Right lobe of liver (tissue), 6 donors: ENCODE data around the gene TTC19. TPM values are rescaled to one million over a fixed set of nuclear protein-coding genes. Genes with fewer than 3 reads are reported as not detected.

Experiments
- ATAC-seq, 4 donors: fragments of 200-7000 bp; cut with Tn5 transposase; one replicate each; pipeline ENCODE4 v1.9.1; 2020; ENCODE audit warnings: mild to moderate bottlenecking in 4 of 4, moderate library complexity in 4 of 4
- DNase-seq, 3 donors: peaks; one replicate each; pipeline ENCODE4 v3.0.0-alpha.2; 2020
- H3K27ac ChIP-seq, 3 donors: fragments of 200-600 bp; one replicate each; pipeline ENCODE4 v1.8.0; 2022
- H3K27me3 ChIP-seq, 2 donors: fragments of 200-600 bp; one replicate each; pipeline ENCODE4 v1.8.0; 2022
- H3K36me3 ChIP-seq, 4 donors: fragments of 200-600 bp; sonication (generic) in 1 of 4; one replicate each; pipeline versions ENCODE4 v1.5.1 to v1.8.0; 2017 to 2022; ENCODE audit warnings: control low read depth in 1 of 4
- H3K4me1 ChIP-seq, 4 donors: fragments of 200-600 bp; sonication (generic) in 1 of 4; one replicate each; pipeline versions ENCODE4 v1.5.1 to v1.8.0; 2017 to 2022; ENCODE audit warnings: control low read depth in 1 of 4
- H3K4me3 ChIP-seq, 3 donors: fragments of 200-600 bp; one replicate each; pipeline ENCODE4 v1.8.0; 2022
- H3K9me3 ChIP-seq, 4 donors: fragments of 200-600 bp; sonication (generic) in 1 of 4; one replicate each; pipeline versions ENCODE4 v1.5.1 to v1.8.0; 2017 to 2022; ENCODE audit warnings: control low read depth in 1 of 4
- POLR2A ChIP-seq: fragments of 450-650 bp; IDR thresholded peaks from one replicate; pipeline ENCODE4 v1.6.1; 2017; ENCODE audit warnings: antibody characterized with exemption, mild to moderate bottlenecking
- WGBS: methylation state at CpG from one replicate; pipeline ENCODE4 v1.1.6; 2018; ENCODE audit warnings: low coverage, low lambda C conversion rate; ENCODE audit not compliant: insufficient coverage; ENCODE audit errors: missing lambda C conversion rate; 5-methylcytosine and 5-hydroxymethylcytosine counted together
- intact Hi-C, 2 donors: fragments of 100-400 bp; cut with DNase I; formaldehyde crosslinking; loops; one replicate each; pipeline versions ENCODE4 v1.11.2 to v1.14.1; 2022
- total RNA-seq, 6 experiments: library from RNA; depleted of rRNA in 2 of 6; stranded (reverse); fragments of >200 nt in 2 of 6; fragmentation: NEBNext Ultra II Directional in 3 of 6; extraction: Animal tissue kit (Norgen Biotek cat#: 25700) in 3 of 6; gene quantifications; one replicate each; pipeline versions ENCODE4 v1.1.0 to v1.2.4, GENCODE V29; 2016 to 2023
- TF ChIP-seq, protein P1 (sequence below), 4 donors: fragments of 200-600 bp in 3 of 4; fragments of 450-650 bp in 1 of 4; IDR thresholded peaks; one replicate each; pipeline versions ENCODE4 v1.5.1 to v1.8.0; 2016 to 2022; ENCODE audit warnings: antibody characterized with exemption in 4 of 4, mild to moderate bottlenecking in 2 of 4
- donor health status: DM: no; HTN: yes; CAD: no.
- donor health status: DM: no; HTN: no; CAD: no.
- donor health status: DM: no; HTN: no; CAD: no.
- donor health status: DM: no; HTN: yes; CAD: no.
- donor health status: DM: no; HTN: yes; CAD: no.

Gene TTC19
- total RNA-seq, 6 experiments from 2014 or later: 14.3 to 32.3 (median 19.9) TPM

GRCh38 chr17:16066125-16066524 lies 66.5 kb downstream of the TTC19 start:
- intact Hi-C loops: no loop called here
- Histone ChIP-seq H3K27ac (no peak overlapping the region), H3K4me3 (no peak overlapping the region), H3K27me3 (no peaks in the 10 kb centered on the region), H3K36me3 (peaks cover 7 to 84% (median 39%) of the 10 kb centered on the region in 4 donors), H3K4me1 (no peaks in the 10 kb centered on the region), H3K9me3 (no peaks in the 10 kb centered on the region)
- no peak for DNase-seq
- ATAC-seq: no peak
- no peak for TF ChIP-seq POLR2A
- TF ChIP-seq, protein P1, sequence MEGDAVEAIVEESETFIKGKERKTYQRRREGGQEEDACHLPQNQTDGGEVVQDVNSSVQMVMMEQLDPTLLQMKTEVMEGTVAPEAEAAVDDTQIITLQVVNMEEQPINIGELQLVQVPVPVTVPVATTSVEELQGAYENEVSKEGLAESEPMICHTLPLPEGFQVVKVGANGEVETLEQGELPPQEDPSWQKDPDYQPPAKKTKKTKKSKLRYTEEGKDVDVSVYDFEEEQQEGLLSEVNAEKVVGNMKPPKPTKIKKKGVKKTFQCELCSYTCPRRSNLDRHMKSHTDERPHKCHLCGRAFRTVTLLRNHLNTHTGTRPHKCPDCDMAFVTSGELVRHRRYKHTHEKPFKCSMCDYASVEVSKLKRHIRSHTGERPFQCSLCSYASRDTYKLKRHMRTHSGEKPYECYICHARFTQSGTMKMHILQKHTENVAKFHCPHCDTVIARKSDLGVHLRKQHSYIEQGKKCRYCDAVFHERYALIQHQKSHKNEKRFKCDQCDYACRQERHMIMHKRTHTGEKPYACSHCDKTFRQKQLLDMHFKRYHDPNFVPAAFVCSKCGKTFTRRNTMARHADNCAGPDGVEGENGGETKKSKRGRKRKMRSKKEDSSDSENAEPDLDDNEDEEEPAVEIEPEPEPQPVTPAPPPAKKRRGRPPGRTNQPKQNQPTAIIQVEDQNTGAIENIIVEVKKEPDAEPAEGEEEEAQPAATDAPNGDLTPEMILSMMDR (IDR thresholded peaks at IDR 0.05): no peak
- WGBS: 100% methylated on average over 4 of the region's 4 CpGs

GRCh38 chr17:16068323-16068722 lies 68.7 kb downstream of the TTC19 start:
- intact Hi-C loops: no loop called here
- H3K36me3 ChIP-seq: peaks cover 6 to 81% (median 36%) of the 10 kb centered on the region in 4 donors
- H3K27me3 ChIP-seq: no peaks in the 10 kb centered on the region
- H3K9me3 ChIP-seq: no peaks in the 10 kb centered on the region
- TF ChIP-seq POLR2A: no peak
- no peak for DNase-seq
- H3K4me1 ChIP-seq: no peaks in the 10 kb centered on the region
- no peak overlapping the region for H3K27ac ChIP-seq
- no peak for ATAC-seq
- no peak overlapping the region for H3K4me3 ChIP-seq

DNA sequence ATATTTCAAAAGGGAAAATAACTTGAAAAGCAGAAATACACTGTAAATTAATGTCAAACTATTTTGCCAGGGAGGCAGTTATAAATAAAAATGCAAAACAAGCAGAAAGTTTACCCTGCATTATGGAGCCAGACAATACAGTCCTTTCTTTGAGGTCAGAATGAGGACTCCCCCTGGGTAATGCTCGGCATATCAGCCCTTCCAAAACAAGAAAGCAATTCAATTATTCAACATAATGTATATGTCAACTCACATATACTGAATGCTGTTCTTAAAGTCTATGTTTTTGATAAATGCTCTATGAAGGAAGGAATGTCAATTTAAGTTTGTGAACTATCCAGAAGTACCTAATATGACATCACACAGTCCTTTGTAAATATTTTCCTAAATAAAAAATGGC lies 72.4 kb downstream of the TTC19 start:
- H3K36me3 ChIP-seq: peaks cover 0 to 70% (median 38%) of the 10 kb centered on the region in 4 donors
- WGBS: 100% methylated on average over 1 of the region's 1 CpG

GRCh38 chr17:16073845-16074244 lies 74.2 kb downstream of the TTC19 start:
- Histone ChIP-seq H3K4me3 (no peak overlapping the region), H3K4me1 (no peaks in the 10 kb centered on the region), H3K27ac (no peak overlapping the region), H3K9me3 (no peaks in the 10 kb centered on the region), H3K36me3 (peaks cover 0 to 76% (median 37%) of the 10 kb centered on the region in 4 donors), H3K27me3 (no peaks in the 10 kb centered on the region)
- intact Hi-C loops: no loop called here
- no peak for DNase-seq
- ATAC-seq: no peak
- no peak for TF ChIP-seq POLR2A
- TF ChIP-seq, protein P1 (IDR thresholded peaks at IDR 0.05): no peak
- 93% methylated on average over 4 of the region's 4 CpGs for WGBS

More for the DNA sequence above, 72.4 kb downstream of the TTC19 start:
- Histone ChIP-seq H3K27ac (no peak overlapping the region), H3K9me3 (no peaks in the 10 kb centered on the region), H3K4me3 (no peak overlapping the region), H3K27me3 (no peaks in the 10 kb centered on the region), H3K4me1 (no peaks in the 10 kb centered on the region)
- TF ChIP-seq, protein P1 (IDR thresholded peaks at IDR 0.05): no peak
- no peak for TF ChIP-seq POLR2A
- DNase-seq: no peak
- ATAC-seq: no peak
- intact Hi-C loops: no loop called here

DNA sequence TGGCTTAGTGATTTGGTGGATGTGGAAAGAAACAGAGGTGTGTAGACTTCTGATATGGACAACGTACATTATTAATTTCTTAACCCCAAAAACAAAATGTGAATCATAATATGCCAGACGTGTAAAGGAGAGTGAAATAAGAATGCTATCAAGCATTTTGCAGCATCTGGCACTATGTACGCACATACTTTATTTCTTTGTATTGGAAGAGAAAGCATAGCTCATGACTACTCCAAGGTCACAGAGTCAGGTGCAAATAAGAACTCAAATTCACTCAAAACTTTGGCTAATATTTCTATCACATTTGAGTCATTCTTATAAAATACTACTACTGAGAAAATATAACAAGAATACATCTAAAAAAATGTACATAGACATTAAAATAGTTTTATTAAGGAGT lies 74.8 kb downstream of the TTC19 start:
- no peak for TF ChIP-seq POLR2A
- TF ChIP-seq, protein P1 (IDR thresholded peaks at IDR 0.05): no peak
- WGBS: 94% methylated on average over 3 of the region's 3 CpGs
- no peak for ATAC-seq
- Histone ChIP-seq H3K4me3 (no peak overlapping the region), H3K9me3 (no peaks in the 10 kb centered on the region), H3K36me3 (peaks cover 0 to 77% (median 34%) of the 10 kb centered on the region in 4 donors), H3K27me3 (no peaks in the 10 kb centered on the region), H3K27ac (no peak overlapping the region), H3K4me1 (no peaks in the 10 kb centered on the region)
- DNase-seq: no peak
- intact Hi-C loops: no loop called here
